Peyer's patch (tissue), 4 donors: ENCODE data around the gene USH1C. TPM values are rescaled to one million over a fixed set of nuclear protein-coding genes. Genes with fewer than 3 reads are reported as not detected.

Experiments
- DNase-seq, 3 donors: peaks; one replicate each; pipeline ENCODE4 v3.0.0-alpha.2; 2017 to 2019
- H3K27ac ChIP-seq, 4 donors: fragments of 200-600 bp; sonication (generic); one replicate each; pipeline ENCODE4 v1.5.1; 2016 to 2019
- H3K27me3 ChIP-seq, 2 donors: fragments of 200-600 bp; sonication (generic); one replicate each; pipeline ENCODE4 v1.5.1; 2019
- H3K36me3 ChIP-seq, 3 donors: fragments of 200-600 bp; sonication (generic); one replicate each; pipeline ENCODE4 v1.5.1; 2016 to 2019
- H3K4me1 ChIP-seq, 4 donors: fragments of 200-600 bp; sonication (generic); one replicate each; pipeline ENCODE4 v1.5.1; 2016 to 2019
- H3K4me3 ChIP-seq, 4 donors: fragments of 200-600 bp; sonication (generic); 1 replicate in 3 of 4; 2 replicates in 1 of 4; pipeline ENCODE4 v1.5.1; 2016 to 2019; ENCODE audit warnings: mild to moderate bottlenecking in 1 of 4
- H3K9me3 ChIP-seq, 4 donors: fragments of 200-600 bp; sonication (generic); one replicate each; pipeline ENCODE4 v1.5.1; 2016 to 2019; ENCODE audit warnings: mild to moderate bottlenecking in 1 of 4
- POLR2A ChIP-seq, 2 donors: fragments of 450-650 bp; IDR thresholded peaks; one replicate each; pipeline ENCODE4 v1.5.1; 2017; ENCODE audit warnings: antibody characterized with exemption in 2 of 2, mild to moderate bottlenecking in 2 of 2, moderate library complexity in 2 of 2
- total RNA-seq, 4 donors: library from RNA; depleted of rRNA; stranded (reverse); fragments of >200 nt; gene quantifications; one replicate each; pipeline ENCODE4 v1.1.0, GENCODE V29; 2016
- TF ChIP-seq, protein P1 (sequence below), 6 experiments: fragments of 450-650 bp in 4 of 6; fragments of 200-600 bp in 2 of 6; sonication (generic) in 1 of 6; IDR thresholded peaks; one replicate each; pipeline ENCODE4 v1.5.1; 2017 to 2019; ENCODE audit warnings: antibody characterized with exemption in 6 of 6, mild to moderate bottlenecking in 3 of 6, moderate library complexity in 1 of 6

Gene USH1C
- total RNA-seq, 4 donors from 2014 or later = 90.8 to 302 (median 245) TPM

DNA sequence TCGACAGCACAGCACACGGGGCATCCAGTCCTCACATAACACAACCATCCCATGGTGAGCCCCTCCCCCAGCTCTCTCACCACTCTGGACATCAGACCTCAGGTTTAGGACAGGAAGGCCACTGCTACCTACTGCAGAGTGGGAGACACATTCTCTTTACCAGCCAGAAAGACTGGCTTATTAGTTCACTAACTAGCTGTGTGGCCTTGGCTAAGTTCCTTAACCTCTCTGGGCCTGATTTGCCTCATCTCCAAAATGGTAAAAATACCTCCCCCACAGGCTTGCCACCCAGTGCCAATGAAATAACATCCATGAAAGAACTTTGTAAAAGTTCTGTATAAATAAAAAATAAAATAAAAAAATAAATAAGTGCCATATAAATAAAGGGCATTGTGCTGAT, 32.1 kb downstream of the USH1C start:
- Histone ChIP-seq H3K9me3 (no peaks in the 10 kb centered on the region), H3K4me1 (no peaks in the 10 kb centered on the region), H3K4me3 (no peak overlapping the region), H3K27ac (no peak overlapping the region), H3K27me3 (no peaks in the 10 kb centered on the region), H3K36me3 (peaks cover 0 to 21% (median 0%) of the 10 kb centered on the region in 3 donors)
- TF ChIP-seq POLR2A (IDR thresholded peaks at IDR 0.05) = no peak
- TF ChIP-seq, protein P1, sequence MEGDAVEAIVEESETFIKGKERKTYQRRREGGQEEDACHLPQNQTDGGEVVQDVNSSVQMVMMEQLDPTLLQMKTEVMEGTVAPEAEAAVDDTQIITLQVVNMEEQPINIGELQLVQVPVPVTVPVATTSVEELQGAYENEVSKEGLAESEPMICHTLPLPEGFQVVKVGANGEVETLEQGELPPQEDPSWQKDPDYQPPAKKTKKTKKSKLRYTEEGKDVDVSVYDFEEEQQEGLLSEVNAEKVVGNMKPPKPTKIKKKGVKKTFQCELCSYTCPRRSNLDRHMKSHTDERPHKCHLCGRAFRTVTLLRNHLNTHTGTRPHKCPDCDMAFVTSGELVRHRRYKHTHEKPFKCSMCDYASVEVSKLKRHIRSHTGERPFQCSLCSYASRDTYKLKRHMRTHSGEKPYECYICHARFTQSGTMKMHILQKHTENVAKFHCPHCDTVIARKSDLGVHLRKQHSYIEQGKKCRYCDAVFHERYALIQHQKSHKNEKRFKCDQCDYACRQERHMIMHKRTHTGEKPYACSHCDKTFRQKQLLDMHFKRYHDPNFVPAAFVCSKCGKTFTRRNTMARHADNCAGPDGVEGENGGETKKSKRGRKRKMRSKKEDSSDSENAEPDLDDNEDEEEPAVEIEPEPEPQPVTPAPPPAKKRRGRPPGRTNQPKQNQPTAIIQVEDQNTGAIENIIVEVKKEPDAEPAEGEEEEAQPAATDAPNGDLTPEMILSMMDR (IDR thresholded peaks at IDR 0.05) = no peak
- no peak for DNase-seq

DNA sequence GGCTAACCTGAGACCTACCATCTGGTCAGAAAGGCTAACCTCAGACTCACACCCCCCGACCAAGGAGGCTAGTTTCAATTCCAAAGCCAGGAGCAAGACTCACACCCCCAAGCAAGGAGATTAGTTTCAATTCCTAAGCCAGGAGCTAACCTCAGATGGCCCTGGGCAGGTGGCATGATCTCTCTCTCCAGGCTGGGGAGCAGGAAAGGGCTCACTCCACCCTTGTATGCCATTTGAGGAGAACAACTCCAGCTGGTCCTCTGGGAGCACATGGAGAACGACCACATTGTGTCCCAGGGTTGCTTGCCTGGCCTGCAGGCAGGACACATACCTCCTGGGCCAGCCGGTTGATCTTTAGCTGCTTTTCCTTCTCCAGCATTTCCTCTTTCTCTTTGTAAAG, 32.6 kb downstream of the USH1C start:
- no peaks in the 10 kb centered on the region for H3K9me3 ChIP-seq
- H3K4me3 ChIP-seq = no peak overlapping the region
- H3K27ac ChIP-seq = no peak overlapping the region
- H3K4me1 ChIP-seq = no peaks in the 10 kb centered on the region
- no peaks in the 10 kb centered on the region for H3K27me3 ChIP-seq
- no peak for DNase-seq
- H3K36me3 ChIP-seq = peaks cover 0 to 16% (median 0%) of the 10 kb centered on the region in 3 donors
- TF ChIP-seq, protein P1 (IDR thresholded peaks at IDR 0.05) = no peak
- TF ChIP-seq POLR2A (IDR thresholded peaks at IDR 0.05) = no peak

DNA sequence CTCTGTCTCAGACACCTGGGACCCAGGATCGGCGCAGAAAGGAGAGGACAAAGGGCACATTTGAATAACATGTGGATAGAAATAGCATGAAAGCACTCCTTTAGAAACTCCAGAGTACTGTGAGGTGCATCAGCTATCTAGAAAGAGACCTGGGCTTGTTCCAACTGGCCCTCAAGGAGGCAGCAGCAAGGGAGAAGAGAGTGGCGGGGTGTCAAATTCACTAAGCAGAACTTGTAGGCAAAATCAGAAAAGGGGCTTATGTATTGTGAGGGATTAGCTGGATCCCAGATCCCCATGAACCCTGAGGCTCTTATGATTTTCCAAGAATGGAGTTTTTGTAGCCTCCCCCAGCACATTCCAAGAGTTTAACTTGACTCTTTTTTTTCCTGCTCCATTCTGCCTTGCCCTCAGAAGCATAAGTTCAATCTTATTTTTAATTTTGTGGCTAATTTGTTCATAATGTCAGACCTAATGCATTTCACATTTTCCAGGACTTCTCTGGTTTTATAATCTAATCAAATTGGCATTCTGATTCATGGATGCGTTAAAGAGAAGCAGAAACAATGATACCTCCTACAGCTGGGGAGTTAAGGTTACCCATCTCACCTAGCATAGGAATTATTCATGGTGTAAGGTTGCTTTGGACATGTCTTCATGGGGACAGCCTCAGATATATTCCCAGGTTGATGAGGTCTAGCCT, 33.6 kb downstream of the USH1C start:
- Histone ChIP-seq H3K36me3 (peaks cover 0 to 16% (median 0%) of the 10 kb centered on the region in 3 donors), H3K9me3 (no peaks in the 10 kb centered on the region), H3K4me1 (no peaks in the 10 kb centered on the region), H3K27ac (no peak overlapping the region), H3K27me3 (no peaks in the 10 kb centered on the region), H3K4me3 (no peak overlapping the region)
- TF ChIP-seq, protein P1 (IDR thresholded peaks at IDR 0.05) = no peak
- no peak for TF ChIP-seq POLR2A (IDR thresholded peaks at IDR 0.05)
- DNase-seq = no peak

DNA sequence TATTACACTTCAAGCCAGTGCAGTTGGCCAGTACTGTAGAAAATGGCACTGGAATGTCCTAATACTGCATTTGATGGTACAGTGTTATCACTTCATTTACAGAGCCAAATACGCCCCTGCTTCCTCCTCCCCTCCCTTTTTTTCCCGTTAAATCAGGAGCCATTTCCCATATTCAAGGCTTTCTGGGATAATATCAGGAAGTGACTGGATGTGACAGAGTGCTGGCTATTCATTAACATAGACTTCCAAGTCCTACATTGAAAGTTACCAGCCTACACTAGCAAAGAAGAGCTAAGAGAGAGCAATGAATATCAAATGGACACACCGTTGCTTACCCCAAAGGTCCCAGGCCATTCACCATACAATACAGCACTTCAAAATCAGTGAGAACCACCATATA, 35.4 kb downstream of the USH1C start:
- H3K27ac ChIP-seq = no peak overlapping the region
- no peak overlapping the region for H3K4me3 ChIP-seq
- H3K27me3 ChIP-seq = no peaks in the 10 kb centered on the region
- no peak for TF ChIP-seq POLR2A (IDR thresholded peaks at IDR 0.05)
- TF ChIP-seq, protein P1 (IDR thresholded peaks at IDR 0.05) = no peak
- H3K36me3 ChIP-seq = peaks cover 0 to 16% (median 0%) of the 10 kb centered on the region in 3 donors
- H3K4me1 ChIP-seq = no peaks in the 10 kb centered on the region
- no peak for DNase-seq
- no peaks in the 10 kb centered on the region for H3K9me3 ChIP-seq

DNA sequence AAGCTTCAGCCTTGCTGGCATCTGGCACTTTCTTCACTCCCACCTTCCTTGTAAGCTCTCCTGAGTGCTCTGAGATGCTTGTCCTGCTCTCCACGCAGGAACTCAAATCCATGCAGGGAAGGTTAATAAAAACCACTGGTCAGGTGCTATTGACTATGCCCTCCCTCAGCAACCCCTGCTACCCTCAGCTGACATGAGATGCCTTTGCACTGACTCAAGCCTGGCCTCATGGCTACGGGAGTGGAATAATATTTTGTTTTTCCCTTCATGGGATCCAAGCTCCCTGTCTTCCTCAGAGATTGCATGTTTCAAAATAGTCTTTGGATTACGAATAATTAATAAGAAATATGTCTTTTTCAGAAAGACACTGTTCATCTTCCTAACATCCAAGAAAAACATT, 35.9 kb downstream of the USH1C start:
- no peaks in the 10 kb centered on the region for H3K27me3 ChIP-seq
- peaks cover 0 to 16% (median 0%) of the 10 kb centered on the region in 3 donors for H3K36me3 ChIP-seq
- H3K4me1 ChIP-seq = no peaks in the 10 kb centered on the region
- DNase-seq = no peak
- no peak overlapping the region for H3K27ac ChIP-seq
- no peak overlapping the region for H3K4me3 ChIP-seq
- no peaks in the 10 kb centered on the region for H3K9me3 ChIP-seq
- TF ChIP-seq, protein P1 (IDR thresholded peaks at IDR 0.05) = no peak
- TF ChIP-seq POLR2A (IDR thresholded peaks at IDR 0.05) = no peak
